Measurements from ENCODE around the gene COX6B2. TPM values are rescaled to one million over a fixed set of nuclear protein-coding genes. Genes with fewer than 3 reads are reported as not detected.
A peak's percentile ranks its signal among the peaks of the same experiment; 100 is the strongest.

COX6B2 gene
- polyA plus RNA-seq, 2 of the 4 experiments (the other 2 are of a cell fraction): 0.78 to 6.4 TPM

DNA sequence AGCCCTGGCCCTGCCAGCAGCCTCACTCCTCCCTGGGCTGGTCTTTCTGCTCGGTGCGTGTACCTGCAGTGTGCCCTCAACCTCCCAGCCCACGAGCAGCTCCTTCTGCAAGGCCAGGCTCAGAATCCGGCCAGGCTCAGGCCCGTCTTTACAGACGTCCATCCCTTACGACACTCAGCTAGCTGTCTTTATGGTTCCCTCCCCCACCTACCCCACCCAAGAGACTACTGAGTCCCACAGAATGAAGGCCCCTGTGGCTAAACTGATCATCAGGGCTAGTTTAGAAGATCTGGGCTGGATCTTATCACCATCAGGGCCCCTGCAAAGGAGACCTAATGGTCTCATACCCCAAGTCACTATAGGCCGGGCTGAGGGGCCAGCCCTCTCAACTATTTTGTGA, 40.1 kb downstream of the COX6B2 start:
- ChIA-PET CTCF (interaction anchor here (0.7 to 21.1 kb wide), 4 partner anchors 11 to 104 kb away, joined by 3 to 306 read pairs (median 10); no protein-coding TSS in a partner anchor), POLR2A (interaction anchor here (2.3 kb wide), 1 partner anchor 93 kb away, joined by 6 read pairs; the partner anchor contains the start of gene UBE2S)
- H3K4me3 ChIP-seq: no peak overlapping the region
- no peak for DNase-seq (ENCODE audit: low read depth in 1 of 2, low spot score in 1 of 2)
- H3K9me3 ChIP-seq: no peaks in the 10 kb centered on the region
- TF ChIP-seq MYC (IDR thresholded peaks at IDR 0.05; ENCODE audit: borderline replicate concordance, low read length): no peak
- 73% methylated on average over 8 of the region's 8 CpGs for WGBS (ENCODE audit: missing lambda C conversion rate)
- no peaks in the 10 kb centered on the region for H3K4me1 ChIP-seq
- no peak overlapping the region for H3K27ac ChIP-seq
- H3K4me2 ChIP-seq: no peak overlapping the region
- FAIRE-seq: no peak
- peak in 1 of 2 experiments; percentile 12; a peak in 1 of 6 replicates for ATAC-seq

DNA sequence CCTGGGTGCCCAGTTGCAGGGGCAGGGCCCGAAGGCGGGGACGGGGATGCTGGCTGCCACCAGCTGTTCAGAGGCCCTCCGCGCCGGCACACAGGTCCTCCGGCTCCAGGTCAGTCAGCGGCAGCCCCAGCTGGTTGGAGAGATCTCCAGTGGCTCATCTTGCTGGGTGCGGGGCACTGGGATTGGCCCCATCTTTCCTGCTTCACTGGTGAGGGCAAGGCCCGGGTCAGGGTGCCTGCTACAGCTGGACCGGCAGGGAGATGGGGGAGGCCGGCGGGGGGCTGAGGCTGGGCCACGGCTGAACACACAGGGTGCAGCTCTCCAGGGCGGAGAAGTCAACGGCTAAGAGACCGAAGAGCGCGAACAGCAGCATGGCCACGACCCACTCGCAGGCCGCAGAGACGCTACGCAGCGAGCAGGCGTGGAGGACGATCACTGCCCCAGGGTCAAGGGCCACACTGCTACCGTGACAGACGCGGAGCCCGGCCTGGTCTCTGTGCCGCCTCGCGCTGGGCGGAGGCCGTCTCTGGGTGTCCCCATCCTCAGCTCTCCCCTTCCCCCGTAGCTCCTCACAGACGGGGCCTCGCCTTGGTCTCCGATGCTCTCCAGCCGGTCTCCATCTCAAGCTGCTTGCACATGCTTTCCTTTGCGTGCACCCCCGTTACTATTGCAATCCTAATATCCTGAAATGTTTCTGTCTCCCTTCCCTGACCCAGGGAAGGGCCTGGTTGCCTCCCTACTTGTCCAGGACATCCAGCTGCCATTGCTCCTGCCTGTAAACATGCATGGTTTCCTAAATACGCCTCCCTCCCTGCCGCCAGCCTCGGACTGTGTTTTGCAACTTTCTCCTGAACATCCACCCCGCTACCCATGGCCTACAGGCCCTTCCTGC, 41.7 kb downstream of the COX6B2 start:
- Histone ChIP-seq H3K4me2 (no peak overlapping the region), H3K27ac (no peak overlapping the region), H3K4me3 (no peak overlapping the region), H3K9me3 (no peaks in the 10 kb centered on the region), H3K4me1 (no peaks in the 10 kb centered on the region)
- ATAC-seq (peak; percentile 10 to 16; a peak in 3 of 6 replicates), FAIRE-seq (no peak), DNase-seq (ENCODE audit: low read depth in 1 of 2, low spot score in 1 of 2) (no peak)
- CTCF ChIA-PET: interaction anchor here (1.0 to 21.1 kb wide), 11 partner anchors 9 to 191 kb away, joined by 3 to 306 read pairs (median 4); partner anchors contain the start of gene KMT5C
- 89% methylated on average over 47 of the region's 47 CpGs for WGBS (ENCODE audit: missing lambda C conversion rate)
- no peak for TF ChIP-seq HDAC2 (IDR thresholded peaks at IDR 0.05)
- no peak for TF ChIP-seq KDM5A (IDR thresholded peaks at IDR 0.05)
- TF ChIP-seq CEBPB (IDR thresholded peaks at IDR 0.05): no peak
- TF ChIP-seq, protein P1, sequence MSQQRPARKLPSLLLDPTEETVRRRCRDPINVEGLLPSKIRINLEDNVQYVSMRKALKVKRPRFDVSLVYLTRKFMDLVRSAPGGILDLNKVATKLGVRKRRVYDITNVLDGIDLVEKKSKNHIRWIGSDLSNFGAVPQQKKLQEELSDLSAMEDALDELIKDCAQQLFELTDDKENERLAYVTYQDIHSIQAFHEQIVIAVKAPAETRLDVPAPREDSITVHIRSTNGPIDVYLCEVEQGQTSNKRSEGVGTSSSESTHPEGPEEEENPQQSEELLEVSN (IDR thresholded peaks at IDR 0.05; ENCODE audit: borderline replicate concordance, low read depth): no peak
- POLR2A ChIA-PET: interaction anchor here (0.9 to 2.5 kb wide), 3 partner anchors 11 to 94 kb away, joined by 3 to 6 read pairs (median 6); partner anchors contain the start of genes KMT5C and UBE2S

DNA sequence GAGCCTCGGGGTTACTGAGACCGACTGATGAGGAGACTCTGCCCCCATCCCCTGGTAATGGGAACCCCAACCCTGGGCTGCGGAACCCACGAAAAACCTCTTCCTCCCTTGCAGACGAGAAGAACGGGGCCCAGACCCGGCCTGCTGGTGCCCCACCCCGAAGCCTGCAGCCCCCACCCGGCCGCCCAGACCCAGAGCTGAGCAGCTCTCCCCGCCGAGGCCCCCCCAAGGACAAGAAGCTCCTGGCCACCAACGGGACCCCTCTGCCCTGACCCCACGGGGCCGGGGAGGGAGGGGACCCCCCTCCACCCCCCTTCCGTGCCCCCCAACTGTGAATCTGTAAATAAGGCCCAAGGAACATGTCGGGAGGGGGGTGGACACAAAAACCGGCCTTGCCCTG, 42.7 kb downstream of the COX6B2 start:
- ATAC-seq (no peak), FAIRE-seq (no peak), DNase-seq (ENCODE audit: low read depth in 1 of 2, low spot score in 1 of 2) (no peak)
- 83% methylated on average over 11 of the region's 18 CpGs for WGBS (ENCODE audit: missing lambda C conversion rate)
- no peak for TF ChIP-seq JUNB (IDR thresholded peaks at IDR 0.05)
- no peaks in the 10 kb centered on the region for H3K4me1 ChIP-seq
- CTCF ChIA-PET: interaction anchor here (0.6 to 21.1 kb wide), 8 partner anchors 9 to 106 kb away, joined by 3 to 306 read pairs (median 6); partner anchors contain the start of genes KMT5C and TMEM150B
- H3K9me3 ChIP-seq: no peaks in the 10 kb centered on the region
- H3K27ac ChIP-seq: no peak overlapping the region
- H3K4me2 ChIP-seq: no peak overlapping the region
- POLR2A ChIA-PET: interaction anchor here (2.5 kb wide), 1 partner anchor 27 kb away, joined by 6 read pairs; the partner anchor contains the start of gene KMT5C
- no peak overlapping the region for H3K4me3 ChIP-seq

DNA sequence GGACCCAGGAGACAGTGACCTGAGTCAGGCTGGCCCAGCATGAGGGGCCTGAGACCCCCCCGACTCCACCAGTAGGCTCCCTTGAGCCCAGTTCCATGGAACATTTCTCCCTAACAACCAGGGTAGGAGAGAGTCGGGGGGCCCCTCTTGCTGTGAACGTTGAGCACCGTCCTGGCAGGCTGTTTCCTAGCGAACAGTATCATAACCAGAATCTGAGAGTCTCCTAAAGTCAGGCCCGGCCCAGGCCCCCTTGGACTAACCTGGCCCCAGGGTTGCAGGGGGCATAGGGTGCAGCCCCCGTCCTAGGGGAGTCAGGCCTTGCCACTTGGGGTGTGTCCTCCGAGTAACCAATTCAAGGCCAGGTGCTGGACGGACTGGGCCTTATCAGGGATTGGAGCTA, 43.1 kb downstream of the COX6B2 start:
- Histone ChIP-seq H3K9me3 (no peaks in the 10 kb centered on the region), H3K27ac (no peak overlapping the region), H3K4me3 (no peak overlapping the region), H3K4me1 (no peaks in the 10 kb centered on the region), H3K4me2 (no peak overlapping the region)
- ChIA-PET CTCF (interaction anchor here (0.6 to 21.1 kb wide), 5 partner anchors 8 to 72 kb away, joined by 3 to 306 read pairs (median 11); partner anchors contain the start of genes TMEM150B and TMEM238), POLR2A (interaction anchor here (2.5 kb wide), 1 partner anchor 28 kb away, joined by 6 read pairs; the partner anchor contains the start of gene KMT5C)
- TF ChIP-seq CBX8 (IDR thresholded peaks at IDR 0.05) (no peak), ESRRA (IDR thresholded peaks at IDR 0.05; ENCODE audit: borderline replicate concordance, low read length) (no peak), TFCP2L1 (CRISPR knock-in tag; IDR thresholded peaks at IDR 0.05) (no peak), CEBPB (IDR thresholded peaks at IDR 0.05) (no peak), FOSB (CRISPR knock-in tag; IDR thresholded peaks at IDR 0.05) (no peak), HDAC2 (IDR thresholded peaks at IDR 0.05) (no peak), NR3C1 (IDR thresholded peaks at IDR 0.05) (no peak), KDM1A (IDR thresholded peaks at IDR 0.05; ENCODE audit: low read depth) (no peak), BHLHE40 (IDR thresholded peaks at IDR 0.05; ENCODE audit: low read depth, low read length) (no peak), GATA3 (IDR thresholded peaks at IDR 0.05; ENCODE audit: borderline replicate concordance) (no peak), RARB (CRISPR knock-in tag; IDR thresholded peaks at IDR 0.05) (no peak), CBX2 (IDR thresholded peaks at IDR 0.05; ENCODE audit: borderline replicate concordance, low read depth) (no peak), JUN (IDR thresholded peaks at IDR 0.05) (no peak), PHF8 (IDR thresholded peaks at IDR 0.05; ENCODE audit: borderline replicate concordance, low read depth) (no peak), JUNB (IDR thresholded peaks at IDR 0.05) (no peak)
- TF ChIP-seq, protein P2, sequence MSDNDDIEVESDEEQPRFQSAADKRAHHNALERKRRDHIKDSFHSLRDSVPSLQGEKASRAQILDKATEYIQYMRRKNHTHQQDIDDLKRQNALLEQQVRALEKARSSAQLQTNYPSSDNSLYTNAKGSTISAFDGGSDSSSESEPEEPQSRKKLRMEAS (IDR thresholded peaks at IDR 0.05): no peak
- TF ChIP-seq, protein P3, sequence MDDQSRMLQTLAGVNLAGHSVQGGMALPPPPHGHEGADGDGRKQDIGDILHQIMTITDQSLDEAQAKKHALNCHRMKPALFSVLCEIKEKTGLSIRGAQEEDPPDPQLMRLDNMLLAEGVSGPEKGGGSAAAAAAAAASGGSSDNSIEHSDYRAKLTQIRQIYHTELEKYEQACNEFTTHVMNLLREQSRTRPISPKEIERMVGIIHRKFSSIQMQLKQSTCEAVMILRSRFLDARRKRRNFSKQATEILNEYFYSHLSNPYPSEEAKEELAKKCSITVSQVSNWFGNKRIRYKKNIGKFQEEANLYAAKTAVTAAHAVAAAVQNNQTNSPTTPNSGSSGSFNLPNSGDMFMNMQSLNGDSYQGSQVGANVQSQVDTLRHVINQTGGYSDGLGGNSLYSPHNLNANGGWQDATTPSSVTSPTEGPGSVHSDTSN (IDR thresholded peaks at IDR 0.05): no peak
- TF ChIP-seq, protein P4, sequence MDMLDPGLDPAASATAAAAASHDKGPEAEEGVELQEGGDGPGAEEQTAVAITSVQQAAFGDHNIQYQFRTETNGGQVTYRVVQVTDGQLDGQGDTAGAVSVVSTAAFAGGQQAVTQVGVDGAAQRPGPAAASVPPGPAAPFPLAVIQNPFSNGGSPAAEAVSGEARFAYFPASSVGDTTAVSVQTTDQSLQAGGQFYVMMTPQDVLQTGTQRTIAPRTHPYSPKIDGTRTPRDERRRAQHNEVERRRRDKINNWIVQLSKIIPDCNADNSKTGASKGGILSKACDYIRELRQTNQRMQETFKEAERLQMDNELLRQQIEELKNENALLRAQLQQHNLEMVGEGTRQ (IDR thresholded peaks at IDR 0.05): no peak
- ATAC-seq: no peak
- WGBS (ENCODE audit: missing lambda C conversion rate): 83% methylated on average over 9 of the region's 9 CpGs
- no peak for FAIRE-seq
- DNase-seq (ENCODE audit: low read depth in 1 of 2, low spot score in 1 of 2): no peak
